HepG2 (cell line): ENCODE data around the gene LHX5. TPM values are rescaled to one million over a fixed set of nuclear protein-coding genes. Genes with fewer than 3 reads are reported as not detected.
A peak's percentile ranks its signal among the peaks of the same experiment; 100 is the strongest.

Experiments
- BCL6 ChIP-seq: IDR thresholded peaks from 2 replicates; pipeline ENCODE4 v1.6.1; 2016; ENCODE audit warnings: missing genetic modification reagents, missing compliant biosample characterization
- EED ChIP-seq: sonication (generic); formaldehyde crosslinking; IDR thresholded peaks from 2 replicates; pipeline ENCODE4 v1.5.0; 2020; ENCODE audit warnings: mild to moderate bottlenecking, missing genetic modification reagents
- HNRNPLL ChIP-seq: fragments of 200-400 bp; formaldehyde crosslinking; IDR thresholded peaks from 2 replicates; pipeline ENCODE4 v1.6.1; 2017; ENCODE audit warnings: mild to moderate bottlenecking, low read depth, low read length; ENCODE audit not compliant: poor library complexity, severe bottlenecking
- ISL2 ChIP-seq: sonication (generic); formaldehyde crosslinking; IDR thresholded peaks from 2 replicates; pipeline ENCODE4 v1.5.0; 2020; ENCODE audit warnings: missing genetic modification reagents
- PBX3 ChIP-seq: sonication (generic); formaldehyde crosslinking; IDR thresholded peaks from 2 replicates; pipeline ENCODE4 v1.8.1; 2023; ENCODE audit warnings: missing genetic modification reagents, inconsistent platforms, borderline replicate concordance
- RBM39 ChIP-seq: fragments of 200-400 bp; formaldehyde crosslinking; IDR thresholded peaks from one replicate; pipeline ENCODE4 v1.6.1; 2018; ENCODE audit warnings: antibody characterized with exemption, mild to moderate bottlenecking, low read depth, low read length; ENCODE audit not compliant: poor library complexity, severe bottlenecking
- SRSF4 ChIP-seq: fragments of 200-400 bp; formaldehyde crosslinking; IDR thresholded peaks from one replicate; pipeline ENCODE4 v1.6.1; 2018; ENCODE audit warnings: mild to moderate bottlenecking, low read depth, low read length, moderate library complexity; ENCODE audit not compliant: poor library complexity, severe bottlenecking
- TCF7L2 ChIP-seq: IDR thresholded peaks from 2 replicates; pipeline ENCODE4 v1.6.1; 2011; ENCODE audit warnings: mild to moderate bottlenecking, low read depth, low read length, moderate library complexity
- U2AF2 ChIP-seq: fragments of 200-400 bp; formaldehyde crosslinking; IDR thresholded peaks from 2 replicates; pipeline ENCODE4 v1.6.1; 2017; ENCODE audit warnings: low read depth, mild to moderate bottlenecking, low read length
- XRCC5 ChIP-seq: fragments of 200-400 bp; formaldehyde crosslinking; optimal IDR thresholded peaks from 2 replicates; pipeline ENCODE3; 2017; ENCODE audit warnings: mild to moderate bottlenecking, low read length
- ZNF12 ChIP-seq: sonication (generic); formaldehyde crosslinking; IDR thresholded peaks from 2 replicates; pipeline ENCODE4 v1.5.0; 2020; ENCODE audit warnings: missing genetic modification reagents
- ZNF20 ChIP-seq: sonication (generic); formaldehyde crosslinking; IDR thresholded peaks from 2 replicates; pipeline ENCODE4 v1.4.0; 2020; ENCODE audit warnings: mild to moderate bottlenecking, moderate library complexity, missing genetic modification reagents
- ZNF563 ChIP-seq: sonication (generic); formaldehyde crosslinking; IDR thresholded peaks from 2 replicates; pipeline ENCODE4 v1.8.0; 2022; ENCODE audit warnings: mild to moderate bottlenecking, moderate library complexity, missing genetic modification reagents
- ZNF577 ChIP-seq: sonication (generic); formaldehyde crosslinking; IDR thresholded peaks from 2 replicates; pipeline ENCODE4 v1.4.0; 2020; ENCODE audit warnings: mild to moderate bottlenecking, low read depth, missing genetic modification reagents, borderline replicate concordance
- ZSCAN31 ChIP-seq: sonication (generic); formaldehyde crosslinking; IDR thresholded peaks from 2 replicates; pipeline ENCODE4 v1.5.0; 2020; ENCODE audit warnings: low read depth, mild to moderate bottlenecking, missing genetic modification reagents
- polyA plus RNA-seq, 8 experiments: library from polyadenylated mRNA; depleted of rRNA in 3 of 8; stranded (reverse) in 7 of 8; unstranded in 1 of 8; fragments of >200 nt; fragmentation: Illumina TruSeq in 4 of 8; extraction: Trizol in 4 of 8; gene quantifications; 2 replicates each; pipeline versions ENCODE4 v1.2.1 to v1.2.3, GENCODE V29; 2011 to 2016; ENCODE audit warnings: low read depth in 4 of 8, missing spikeins in 1 of 8, mixed read lengths in 1 of 8; ENCODE audit not compliant: insufficient read depth in 1 of 8
- total RNA-seq, 5 experiments: library from RNA; depleted of rRNA; stranded (reverse); fragments of >200 nt; fragmentation: Illumina TruSeq; extraction: Trizol; gene quantifications; 2 replicates each; pipeline ENCODE4 v1.2.3, GENCODE V29; 2016; ENCODE audit warnings: low read depth in 1 of 5
- TF ChIP-seq, protein P1 (sequence below): sonication (generic); formaldehyde crosslinking; IDR thresholded peaks from 2 replicates; pipeline ENCODE4 v1.5.1; 2020; ENCODE audit warnings: mild to moderate bottlenecking, moderate library complexity, missing genetic modification reagents
- TF ChIP-seq, protein P2 (sequence below): sonication (generic); formaldehyde crosslinking; IDR thresholded peaks from 2 replicates; pipeline ENCODE4 v1.4.0; 2020; ENCODE audit warnings: low read depth, mild to moderate bottlenecking, missing genetic modification reagents
- TF ChIP-seq, protein P3 (sequence below): sonication (generic); formaldehyde crosslinking; IDR thresholded peaks from 2 replicates; pipeline ENCODE4 v1.5.0; 2020; ENCODE audit warnings: mild to moderate bottlenecking, missing genetic modification reagents, borderline replicate concordance

LHX5 gene
- total and polyA plus RNA-seq, 2 of the 13 experiments (the other 11 are each of a cell fraction or from before 2014, with no cell fraction given) = not detected

DNA sequence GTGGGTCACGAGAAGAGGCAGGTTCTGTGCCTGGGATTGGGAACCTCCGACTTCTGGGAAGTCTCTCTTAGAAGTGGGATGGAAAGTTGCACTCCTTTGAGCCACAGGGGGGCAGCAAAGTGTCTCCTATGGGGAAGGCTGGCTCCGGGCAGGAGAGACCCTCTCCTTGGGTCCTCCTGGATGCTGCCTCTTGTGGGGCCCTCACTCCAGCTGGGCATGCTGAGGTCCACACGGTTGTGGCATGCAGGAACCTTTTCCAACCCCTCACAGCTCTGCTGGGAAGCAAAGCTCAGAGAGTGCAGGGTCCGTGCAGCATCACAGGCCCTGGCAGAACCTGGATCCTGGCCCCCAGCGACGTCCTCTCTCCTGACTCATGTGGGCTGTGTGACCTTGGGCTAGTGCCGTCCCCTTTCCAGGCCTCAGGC is 32.1 kb downstream of the LHX5 start (continued):
- TF ChIP-seq ZNF20 (CRISPR knock-in tag) = no peak
- 0 out of 2 replicates have a peak, but pooled peaks have one; percentile 20 for TF ChIP-seq EED
- TF ChIP-seq HNRNPLL = no peak
- TF ChIP-seq ZSCAN31 = no peak
- TF ChIP-seq, protein P1, sequence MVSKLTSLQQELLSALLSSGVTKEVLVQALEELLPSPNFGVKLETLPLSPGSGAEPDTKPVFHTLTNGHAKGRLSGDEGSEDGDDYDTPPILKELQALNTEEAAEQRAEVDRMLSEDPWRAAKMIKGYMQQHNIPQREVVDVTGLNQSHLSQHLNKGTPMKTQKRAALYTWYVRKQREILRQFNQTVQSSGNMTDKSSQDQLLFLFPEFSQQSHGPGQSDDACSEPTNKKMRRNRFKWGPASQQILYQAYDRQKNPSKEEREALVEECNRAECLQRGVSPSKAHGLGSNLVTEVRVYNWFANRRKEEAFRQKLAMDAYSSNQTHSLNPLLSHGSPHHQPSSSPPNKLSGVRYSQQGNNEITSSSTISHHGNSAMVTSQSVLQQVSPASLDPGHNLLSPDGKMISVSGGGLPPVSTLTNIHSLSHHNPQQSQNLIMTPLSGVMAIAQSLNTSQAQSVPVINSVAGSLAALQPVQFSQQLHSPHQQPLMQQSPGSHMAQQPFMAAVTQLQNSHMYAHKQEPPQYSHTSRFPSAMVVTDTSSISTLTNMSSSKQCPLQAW = no peak
- TF ChIP-seq RBM39 = no peak
- TF ChIP-seq ZNF12 (CRISPR knock-in tag) = no peak
- TF ChIP-seq SRSF4 = no peak
- TF ChIP-seq, protein P2, sequence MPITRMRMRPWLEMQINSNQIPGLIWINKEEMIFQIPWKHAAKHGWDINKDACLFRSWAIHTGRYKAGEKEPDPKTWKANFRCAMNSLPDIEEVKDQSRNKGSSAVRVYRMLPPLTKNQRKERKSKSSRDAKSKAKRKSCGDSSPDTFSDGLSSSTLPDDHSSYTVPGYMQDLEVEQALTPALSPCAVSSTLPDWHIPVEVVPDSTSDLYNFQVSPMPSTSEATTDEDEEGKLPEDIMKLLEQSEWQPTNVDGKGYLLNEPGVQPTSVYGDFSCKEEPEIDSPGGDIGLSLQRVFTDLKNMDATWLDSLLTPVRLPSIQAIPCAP = no peak
- TF ChIP-seq BCL6 = no peak
- TF ChIP-seq PBX3 = no peak
- TF ChIP-seq, protein P3, sequence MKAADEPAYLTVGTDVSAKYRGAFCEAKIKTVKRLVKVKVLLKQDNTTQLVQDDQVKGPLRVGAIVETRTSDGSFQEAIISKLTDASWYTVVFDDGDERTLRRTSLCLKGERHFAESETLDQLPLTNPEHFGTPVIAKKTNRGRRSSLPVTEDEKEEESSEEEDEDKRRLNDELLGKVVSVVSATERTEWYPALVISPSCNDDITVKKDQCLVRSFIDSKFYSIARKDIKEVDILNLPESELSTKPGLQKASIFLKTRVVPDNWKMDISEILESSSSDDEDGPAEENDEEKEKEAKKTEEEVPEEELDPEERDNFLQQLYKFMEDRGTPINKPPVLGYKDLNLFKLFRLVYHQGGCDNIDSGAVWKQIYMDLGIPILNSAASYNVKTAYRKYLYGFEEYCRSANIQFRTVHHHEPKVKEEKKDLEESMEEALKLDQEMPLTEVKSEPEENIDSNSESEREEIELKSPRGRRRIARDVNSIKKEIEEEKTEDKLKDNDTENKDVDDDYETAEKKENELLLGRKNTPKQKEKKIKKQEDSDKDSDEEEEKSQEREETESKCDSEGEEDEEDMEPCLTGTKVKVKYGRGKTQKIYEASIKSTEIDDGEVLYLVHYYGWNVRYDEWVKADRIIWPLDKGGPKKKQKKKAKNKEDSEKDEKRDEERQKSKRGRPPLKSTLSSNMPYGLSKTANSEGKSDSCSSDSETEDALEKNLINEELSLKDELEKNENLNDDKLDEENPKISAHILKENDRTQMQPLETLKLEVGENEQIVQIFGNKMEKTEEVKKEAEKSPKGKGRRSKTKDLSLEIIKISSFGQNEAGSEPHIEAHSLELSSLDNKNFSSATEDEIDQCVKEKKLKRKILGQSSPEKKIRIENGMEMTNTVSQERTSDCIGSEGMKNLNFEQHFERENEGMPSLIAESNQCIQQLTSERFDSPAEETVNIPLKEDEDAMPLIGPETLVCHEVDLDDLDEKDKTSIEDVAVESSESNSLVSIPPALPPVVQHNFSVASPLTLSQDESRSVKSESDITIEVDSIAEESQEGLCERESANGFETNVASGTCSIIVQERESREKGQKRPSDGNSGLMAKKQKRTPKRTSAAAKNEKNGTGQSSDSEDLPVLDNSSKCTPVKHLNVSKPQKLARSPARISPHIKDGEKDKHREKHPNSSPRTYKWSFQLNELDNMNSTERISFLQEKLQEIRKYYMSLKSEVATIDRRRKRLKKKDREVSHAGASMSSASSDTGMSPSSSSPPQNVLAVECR (CRISPR knock-in tag) = no peak; the same call in 1 of the 2 replicates
- TF ChIP-seq ZNF577 (CRISPR knock-in tag) = no peak
- TF ChIP-seq U2AF2 = no peak
- no peak for TF ChIP-seq ZNF563 (CRISPR knock-in tag)
- no peak for TF ChIP-seq ISL2
- peak; percentile 24 for TF ChIP-seq XRCC5
- TF ChIP-seq TCF7L2 = no peak
